NCI-H2196 treated with DMSO at 0.1 percent for 48 hours (cell line): ENCODE data around the gene RTN4.

ENCODE experiments used
- DNase-seq: peaks from one replicate; lab custom pipeline; 2025; ENCODE audit not compliant: unreplicated experiment; lab: John Stamatoyannopoulos, UW

Gene RTN4

DNA sequence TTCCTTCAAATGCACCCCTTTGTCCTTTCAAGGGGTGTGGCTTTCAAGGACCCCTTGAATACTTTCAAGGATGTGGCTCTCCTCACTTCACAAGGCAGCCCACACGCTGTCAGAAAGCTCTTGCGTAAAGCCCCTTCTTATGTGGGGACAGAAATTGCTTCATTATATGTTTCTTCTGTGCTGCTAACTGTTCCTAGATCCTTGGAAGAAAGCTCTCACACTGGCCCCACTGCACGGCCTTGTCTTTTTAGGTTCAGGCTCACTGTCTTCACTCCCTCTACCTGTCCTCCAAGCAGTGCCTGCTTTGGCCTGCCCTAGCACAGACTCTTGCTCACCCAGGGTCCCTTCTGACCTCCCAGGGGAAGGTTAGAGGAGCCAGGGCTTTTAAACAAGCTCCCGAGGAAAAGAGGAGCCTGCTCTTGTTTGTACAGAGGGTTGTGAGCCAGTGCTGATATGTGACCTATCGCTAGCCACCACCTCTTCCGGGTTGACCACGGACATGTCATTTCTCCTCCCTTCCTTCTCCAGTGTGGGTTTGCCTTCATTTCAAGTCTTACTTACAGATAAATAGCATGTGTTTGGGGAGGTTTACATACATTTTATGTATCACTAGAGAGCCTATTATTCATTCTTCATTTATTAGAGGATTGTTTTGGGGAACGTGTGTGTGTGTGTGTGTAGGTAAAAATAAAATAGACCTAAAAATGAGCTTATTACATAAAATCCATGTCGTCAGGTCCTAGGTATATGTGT is 94.7 kb downstream of the RTN4 start:
- no peak for DNase-seq

DNA sequence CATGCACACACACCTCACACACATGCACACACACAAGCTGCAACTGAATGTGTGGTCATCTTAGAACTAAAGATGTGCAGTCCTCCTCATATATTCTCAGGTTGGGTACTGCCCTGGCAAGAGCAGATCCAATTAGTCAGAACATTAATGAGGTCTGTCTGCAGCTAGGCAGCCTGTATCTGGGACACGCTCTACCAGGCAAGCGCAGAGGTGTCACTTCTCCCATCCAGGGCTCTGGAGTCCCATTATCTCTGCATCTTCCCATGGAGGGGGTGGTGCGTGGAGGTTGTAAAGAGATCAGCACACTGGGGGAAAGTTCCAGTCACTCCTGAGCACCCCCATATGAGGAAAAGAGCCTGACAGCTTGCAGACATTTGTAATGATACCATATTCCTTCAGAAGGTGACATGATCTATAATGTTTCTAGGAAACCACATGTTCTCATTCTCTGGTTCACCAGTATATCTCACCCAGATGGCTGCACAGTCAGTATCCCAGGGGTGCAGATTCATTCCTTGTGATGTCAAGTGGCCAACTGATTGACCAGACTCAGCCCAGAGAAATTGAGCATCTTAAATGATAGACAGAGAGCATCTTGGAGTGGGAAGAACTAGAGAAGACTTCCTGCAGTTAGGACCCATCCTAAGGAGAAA is 95.4 kb downstream of the RTN4 start:
- no peak for DNase-seq

DNA sequence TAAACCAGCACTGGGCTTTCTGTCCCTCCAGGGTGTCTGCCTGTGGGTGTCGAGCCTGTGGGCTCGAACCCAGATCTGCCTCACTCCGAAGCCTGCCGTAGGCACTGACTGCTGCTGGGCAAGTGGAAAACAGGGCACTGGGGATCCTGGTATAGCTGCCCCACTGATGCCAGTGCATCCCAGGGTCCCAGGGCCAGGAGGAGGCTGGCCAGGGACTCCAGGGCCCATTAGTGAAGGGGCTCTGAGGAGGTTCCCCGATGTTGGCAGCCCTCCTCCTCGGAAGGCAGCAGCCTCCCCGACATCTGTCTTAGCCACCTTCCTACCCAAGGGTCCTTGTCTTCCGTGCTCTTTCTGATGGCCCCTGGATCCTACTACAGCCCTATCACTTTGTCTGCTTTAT is 96.1 kb downstream of the RTN4 start:
- DNase-seq, result no peak

DNA sequence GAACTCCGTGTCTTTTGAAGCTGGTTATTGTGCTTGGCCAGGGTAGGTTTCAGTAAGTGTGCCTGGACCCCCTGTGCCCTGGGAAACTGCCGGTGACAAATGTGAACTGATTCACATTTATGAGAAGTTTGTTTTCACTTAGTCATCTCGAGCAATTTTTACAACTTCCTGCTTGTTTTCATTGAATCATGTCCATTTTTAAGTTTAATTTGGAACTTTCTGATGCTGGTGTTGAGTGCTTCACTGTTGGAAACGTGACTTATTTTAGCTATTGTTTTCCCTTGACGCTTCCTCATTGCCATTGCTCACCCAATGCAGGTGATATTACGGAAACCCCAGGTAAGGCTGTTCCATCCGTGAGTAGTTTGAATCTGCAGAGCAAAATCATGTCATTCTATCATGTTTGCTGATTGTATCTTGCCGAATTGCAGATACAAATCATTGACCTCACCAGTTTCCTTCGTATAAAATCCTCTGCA is 97.2 kb downstream of the RTN4 start:
- DNase-seq, result no peak

DNA sequence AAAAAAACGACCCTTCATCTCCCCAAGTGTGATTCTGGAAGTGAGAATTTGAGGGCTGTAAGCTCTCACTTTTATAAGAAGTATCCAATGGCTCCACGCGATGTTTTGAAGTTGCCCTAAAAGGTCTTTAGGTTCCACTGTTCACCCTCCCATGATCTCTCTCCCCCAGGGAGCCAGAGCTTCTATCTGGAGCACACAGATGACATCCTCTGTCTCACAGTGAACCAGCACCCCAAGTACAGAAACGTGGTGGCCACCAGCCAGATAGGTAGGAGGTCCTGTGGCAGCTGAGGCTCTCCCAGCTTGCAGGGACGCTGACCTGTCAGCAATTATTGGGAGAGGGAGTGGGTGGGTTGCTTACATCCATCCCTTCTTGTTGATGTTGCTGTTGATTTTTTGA is 97.8 kb downstream of the RTN4 start:
- no peak for DNase-seq

DNA sequence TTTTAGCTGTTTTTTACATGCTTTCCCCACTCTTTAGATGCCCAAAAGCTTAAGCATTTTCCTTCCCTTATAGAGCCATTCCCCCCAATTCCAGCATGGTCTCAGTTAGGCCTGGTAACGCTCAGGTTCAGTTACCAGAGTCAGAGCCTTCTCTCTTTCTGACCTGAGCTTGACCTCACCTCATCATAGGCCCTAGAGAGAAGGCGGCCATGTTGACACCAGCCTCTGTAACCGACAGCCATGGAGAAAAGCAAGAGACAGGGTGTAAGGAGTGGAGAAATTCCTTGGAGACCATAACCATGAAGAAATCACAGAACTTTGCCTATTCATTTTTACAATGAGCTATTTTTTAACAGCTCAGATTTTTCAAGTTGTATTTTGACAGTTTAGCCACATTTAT is 99.4 kb downstream of the RTN4 start:
- no peak for DNase-seq

DNA sequence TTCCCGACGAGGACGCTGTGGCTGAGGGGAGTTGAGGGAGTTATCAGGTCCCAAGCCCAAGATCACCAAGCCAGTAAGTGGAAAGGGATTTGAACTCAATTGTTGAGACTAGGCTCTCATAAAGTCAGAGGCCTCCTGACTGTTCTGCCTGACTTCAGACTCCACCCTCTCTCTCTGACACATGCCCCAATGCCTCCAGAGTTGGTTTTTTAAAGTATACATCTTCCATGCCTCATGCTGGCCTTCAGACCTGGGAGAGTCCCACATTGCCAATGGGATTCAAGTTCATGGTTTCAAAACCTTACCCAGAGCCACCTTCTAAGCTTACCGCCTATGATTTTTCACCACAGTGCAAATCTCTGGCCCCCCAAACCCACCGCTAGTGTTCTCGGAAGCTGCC is 100.8 kb downstream of the RTN4 start:
- DNase-seq, result no peak

DNA sequence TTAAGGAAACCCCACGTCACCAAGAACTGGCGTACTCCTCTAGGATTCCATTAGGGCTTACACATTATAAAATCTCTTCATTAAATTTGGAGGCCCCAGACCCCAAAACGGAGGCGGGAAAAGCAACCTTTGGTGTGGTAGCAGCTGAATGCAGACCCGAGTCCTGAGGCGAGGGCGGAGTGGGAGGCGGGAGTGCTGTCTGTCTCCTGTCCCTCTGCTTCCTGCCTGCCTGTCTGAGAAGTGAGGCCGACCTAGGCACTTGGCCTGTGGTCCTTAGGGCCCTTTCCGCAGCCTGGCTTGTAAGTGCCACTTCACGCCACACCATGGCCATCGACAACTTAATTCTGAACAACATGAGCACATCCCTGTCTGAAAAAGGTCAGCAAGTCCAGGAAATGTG is 102.1 kb downstream of the RTN4 start:
- DNase-seq, result no peak

DNA sequence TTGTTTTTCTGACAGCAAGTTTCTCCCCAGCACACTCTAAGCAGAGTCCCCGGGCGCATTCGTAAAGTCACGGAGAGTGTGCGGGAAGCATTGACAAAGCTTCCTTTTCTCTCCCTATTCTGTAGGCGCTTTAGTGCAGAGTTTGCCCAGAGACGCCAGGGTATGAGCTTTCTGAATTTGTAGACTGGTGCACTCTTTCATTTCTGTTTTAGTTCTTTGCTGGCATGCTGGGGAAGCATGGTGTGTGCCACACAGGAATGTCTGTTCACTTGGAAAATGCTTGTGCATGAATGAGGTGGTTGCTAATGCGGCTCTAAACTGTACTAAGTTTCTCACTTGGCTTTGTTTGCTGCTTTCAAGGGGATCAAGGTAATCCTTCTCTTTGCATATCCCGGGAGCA is 102.6 kb downstream of the RTN4 start:
- DNase-seq, result no peak

DNA sequence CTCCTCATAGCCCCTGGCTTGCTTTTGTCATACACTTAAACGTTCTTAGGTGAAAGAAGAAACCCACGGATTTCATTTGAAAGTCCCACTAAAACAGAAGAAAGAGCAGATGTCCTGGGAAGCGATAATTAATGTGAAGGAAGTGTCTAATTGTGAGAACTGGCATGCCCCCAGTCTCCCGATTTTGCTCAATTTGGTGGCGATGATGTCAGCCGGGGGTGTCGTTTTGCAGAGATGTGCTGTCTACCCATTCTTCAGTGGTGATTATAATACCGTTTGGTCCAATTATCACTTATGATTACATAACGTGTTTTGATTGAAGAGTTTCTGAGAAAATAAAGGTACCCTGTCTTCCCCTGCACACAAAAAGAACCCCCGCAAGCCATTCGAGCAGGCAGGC is 103.1 kb downstream of the RTN4 start:
- no peak for DNase-seq

DNA sequence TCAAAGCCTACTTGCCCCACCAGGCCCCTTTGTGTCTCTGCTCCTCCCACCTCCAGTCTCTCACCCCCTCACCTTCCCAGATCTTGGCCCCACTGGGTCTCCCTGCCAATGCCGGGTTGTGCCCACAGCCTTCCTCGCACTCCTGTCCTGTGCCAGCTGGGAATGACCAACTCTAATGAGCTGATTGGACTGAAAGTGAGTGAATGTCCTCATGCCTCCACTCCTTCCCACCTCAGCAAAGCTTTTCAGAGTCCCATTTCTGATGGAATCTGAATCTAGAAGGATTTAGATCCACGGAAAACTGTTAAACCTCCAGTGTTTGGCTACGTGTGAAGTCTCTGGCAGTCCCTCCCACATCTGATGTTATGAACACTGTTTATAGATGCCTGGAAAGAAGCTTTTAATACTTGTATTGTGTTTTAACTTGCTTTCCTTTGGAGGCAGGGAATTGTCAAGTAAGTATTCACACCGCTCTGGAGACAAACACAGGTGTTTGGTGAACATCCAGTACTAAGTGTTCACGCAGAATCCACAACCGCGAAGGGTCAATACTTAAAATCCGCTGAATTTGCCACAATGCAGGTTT is 103.9 kb downstream of the RTN4 start:
- no peak for DNase-seq

DNA sequence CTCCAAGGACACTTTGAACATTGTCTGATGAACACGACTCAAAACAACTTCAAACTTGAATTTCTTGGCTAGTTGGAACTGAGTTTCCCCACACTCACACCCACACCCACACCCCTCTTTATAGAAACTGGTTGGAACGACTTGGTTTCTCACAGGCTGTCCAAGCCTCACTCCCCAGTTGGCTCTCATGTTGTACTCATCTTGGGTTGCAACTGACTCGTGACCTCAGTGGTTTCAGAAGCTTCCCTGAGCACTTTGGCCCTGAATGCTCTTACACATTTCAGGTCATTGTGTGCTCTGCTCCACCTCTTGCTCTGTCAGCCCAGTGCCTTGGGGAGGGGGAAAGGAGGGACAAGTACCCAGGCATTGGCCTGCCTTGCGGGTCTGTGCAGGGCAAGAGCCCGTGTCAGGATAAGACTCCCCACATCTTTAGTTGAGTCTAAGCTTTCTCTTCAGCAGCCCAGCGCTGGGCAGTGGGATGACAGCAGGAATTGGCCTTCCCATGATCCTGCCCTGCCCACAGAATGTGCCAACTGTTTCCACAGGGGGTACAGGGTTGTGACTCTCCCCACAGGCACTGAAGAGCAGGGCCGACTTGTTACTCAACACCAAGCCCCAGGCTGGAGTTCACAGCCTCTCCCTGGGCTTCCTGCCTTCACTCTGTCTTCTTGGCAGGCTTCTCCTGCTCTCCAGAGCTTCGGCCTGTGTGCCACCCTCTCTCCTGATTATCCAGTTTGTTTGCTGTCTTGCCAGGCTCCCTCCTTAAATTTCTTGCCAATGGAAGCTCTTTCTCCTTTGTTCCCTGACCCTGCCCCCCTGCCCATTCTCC is 104.6 kb downstream of the RTN4 start:
- no peak for DNase-seq

DNA sequence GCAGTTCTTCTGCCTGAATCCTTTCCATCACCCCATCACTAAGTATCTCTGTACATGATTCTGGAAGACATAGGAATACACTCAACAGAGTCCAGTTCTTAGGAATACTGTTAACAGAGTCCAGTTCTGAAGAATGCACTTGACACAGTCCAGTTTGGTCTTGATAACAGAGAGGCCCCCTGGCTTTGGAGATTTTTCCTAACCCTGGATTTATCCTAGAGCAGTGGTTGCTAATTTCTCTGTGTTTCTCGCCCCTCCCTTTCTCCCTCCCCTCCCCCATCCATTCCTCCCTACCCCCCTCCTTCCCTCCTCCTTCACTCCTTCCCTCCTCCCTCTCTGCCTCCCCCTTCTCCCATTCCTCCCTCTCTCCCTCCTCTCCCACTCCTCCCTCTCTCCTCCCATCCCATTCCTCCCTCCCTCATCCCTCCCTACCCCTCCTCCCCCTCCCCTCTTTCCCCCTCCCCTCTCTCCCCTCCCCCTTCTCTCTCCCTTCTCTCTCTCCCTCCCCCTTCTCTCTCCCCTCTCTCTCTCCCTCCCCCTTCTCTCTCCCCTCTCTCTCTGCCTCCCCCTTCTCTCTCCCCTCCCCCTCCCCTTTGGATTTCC is 105.4 kb downstream of the RTN4 start:
- DNase-seq, result no peak

DNA sequence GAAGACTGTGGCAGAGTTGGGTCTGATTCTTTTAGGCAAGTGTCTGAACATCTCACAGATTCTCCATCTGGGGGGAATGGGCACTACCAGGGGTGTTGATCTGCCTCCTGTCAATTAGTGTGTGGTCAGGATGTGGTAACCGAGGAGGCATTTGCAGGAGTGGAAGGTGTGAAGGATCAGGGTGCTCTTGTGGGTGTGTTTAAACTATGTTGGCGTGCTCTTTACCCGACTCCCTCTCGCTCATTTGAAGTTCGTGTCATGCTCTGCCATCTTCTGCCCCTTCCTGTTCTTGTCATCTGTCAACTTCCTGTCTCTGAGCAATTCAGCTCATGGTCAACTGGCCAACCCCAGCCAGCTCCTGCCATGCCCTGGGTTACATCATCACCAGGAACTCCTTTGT is 107.9 kb downstream of the RTN4 start:
- no peak for DNase-seq

DNA sequence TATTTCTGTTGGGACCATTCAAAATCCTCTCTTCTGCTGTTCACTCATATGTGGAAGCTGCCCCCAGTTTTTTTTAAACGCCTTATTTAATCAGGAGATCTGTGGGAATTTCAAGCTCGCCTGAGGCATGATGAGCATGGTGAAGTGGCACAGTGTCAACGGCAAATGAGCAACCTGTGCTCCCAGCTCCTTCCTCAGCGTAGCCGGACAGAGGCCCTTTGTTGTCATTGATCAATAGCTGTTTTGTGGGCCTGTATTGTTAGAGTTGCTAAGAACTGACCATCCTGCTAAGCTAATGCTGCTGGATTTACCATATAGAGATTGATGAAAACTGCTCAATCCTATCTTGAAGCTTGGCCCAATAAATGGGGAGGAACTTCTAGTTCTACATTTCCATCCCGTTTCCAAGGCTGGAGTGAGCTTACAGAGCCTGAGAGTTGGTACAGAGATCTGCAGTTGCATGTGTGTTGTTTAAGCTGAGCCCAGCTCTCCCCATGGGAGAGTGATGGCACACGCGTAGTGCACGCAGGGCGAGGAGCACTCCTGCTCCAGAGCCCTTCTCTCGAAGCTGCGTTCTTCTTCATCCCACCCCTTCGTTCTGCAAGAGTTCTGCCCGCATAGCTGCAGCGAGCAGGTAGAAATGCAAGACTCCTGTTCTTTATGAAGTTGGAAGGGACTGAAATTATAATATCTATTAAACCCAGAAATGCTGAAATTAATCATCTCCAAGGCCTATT is 108.8 kb downstream of the RTN4 start:
- DNase-seq, result no peak

DNA sequence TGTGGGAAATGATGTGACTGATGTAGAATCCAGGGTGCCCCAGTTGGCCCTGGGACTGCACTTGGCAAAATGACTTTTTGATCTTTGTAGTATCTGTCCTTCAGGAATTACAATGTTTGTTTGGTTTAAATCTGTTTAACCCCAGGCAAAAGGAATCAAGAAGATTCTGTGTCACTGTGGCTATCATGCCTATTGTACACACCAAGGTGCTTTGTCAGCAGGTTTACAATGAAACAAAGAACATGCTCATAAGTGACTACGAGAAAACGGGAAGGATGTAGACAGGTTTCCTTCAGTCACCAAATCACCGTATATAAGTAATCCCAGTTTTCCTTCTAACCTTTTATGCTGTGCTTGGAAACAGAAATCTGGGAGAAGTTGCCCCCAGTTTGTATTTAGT is 109.5 kb downstream of the RTN4 start:
- DNase-seq, result no peak

DNA sequence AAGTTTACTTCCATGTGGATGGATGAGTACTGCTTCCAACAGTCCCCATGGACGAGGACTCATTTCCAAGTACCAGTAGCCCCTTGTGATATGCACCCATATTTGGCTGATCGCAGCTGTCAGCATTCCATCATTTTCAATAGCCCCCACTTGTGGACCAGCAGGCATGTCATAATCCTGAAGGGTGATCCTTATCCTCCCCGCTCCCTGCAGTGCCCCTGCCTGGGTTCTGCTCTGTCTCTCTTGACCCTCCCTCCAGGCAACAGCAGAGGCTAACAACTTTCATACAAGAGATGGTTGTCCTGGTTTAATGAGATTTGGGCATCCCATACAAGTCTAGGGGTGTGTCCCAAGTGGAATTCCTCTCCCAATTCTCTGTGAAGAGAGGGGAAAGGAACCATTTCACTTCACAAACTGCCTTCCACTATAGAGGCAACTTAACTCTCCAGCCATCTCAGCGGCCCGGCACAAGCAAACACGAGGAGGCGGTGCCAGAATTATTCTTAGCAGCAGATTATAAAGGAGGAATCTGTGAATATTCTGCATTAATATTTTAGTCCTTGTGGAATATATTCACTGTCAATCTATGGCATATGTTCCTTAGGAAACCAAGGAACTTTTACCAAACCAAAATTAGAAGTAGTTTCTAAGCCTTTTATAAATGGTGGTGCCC is 110.7 kb downstream of the RTN4 start:
- no peak for DNase-seq

DNA sequence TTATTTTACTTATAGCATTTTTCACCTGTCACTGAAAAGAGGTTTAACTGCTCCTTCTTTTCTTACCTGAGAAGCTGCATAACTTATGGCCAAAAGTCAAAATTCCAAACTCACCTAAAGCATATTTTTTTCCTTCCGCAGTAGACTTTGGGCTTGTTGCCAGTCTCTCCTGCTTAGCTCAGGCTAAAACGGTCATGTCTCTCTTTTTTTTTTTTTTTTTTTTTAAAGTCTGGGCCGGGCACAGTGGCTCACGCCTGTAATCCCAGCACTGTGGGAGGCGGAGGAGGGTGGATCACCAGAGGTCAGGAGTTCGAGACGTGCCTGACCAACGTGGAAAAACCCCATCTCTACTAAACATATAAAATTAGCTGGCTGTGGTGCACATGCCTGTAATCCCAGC is 113.5 kb downstream of the RTN4 start:
- no peak for DNase-seq

DNA sequence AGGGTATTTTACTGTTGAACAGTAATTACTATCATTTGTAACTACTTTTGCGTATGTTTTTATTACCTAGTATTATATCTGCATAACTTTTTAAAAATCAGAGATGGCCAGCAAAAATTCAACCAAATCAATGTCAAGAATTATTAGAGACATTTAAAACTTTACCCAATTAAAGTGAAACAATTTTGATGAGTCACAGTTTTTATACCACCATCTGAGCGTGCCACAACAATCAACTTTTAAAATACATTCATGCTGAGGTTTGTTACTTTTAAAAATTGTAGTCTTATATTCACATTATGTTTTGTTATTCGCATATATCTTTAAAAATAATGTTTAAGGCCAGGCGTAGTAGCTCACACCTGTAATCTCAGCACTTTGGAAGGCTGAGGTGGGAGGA is 114.9 kb downstream of the RTN4 start:
- no peak for DNase-seq

DNA sequence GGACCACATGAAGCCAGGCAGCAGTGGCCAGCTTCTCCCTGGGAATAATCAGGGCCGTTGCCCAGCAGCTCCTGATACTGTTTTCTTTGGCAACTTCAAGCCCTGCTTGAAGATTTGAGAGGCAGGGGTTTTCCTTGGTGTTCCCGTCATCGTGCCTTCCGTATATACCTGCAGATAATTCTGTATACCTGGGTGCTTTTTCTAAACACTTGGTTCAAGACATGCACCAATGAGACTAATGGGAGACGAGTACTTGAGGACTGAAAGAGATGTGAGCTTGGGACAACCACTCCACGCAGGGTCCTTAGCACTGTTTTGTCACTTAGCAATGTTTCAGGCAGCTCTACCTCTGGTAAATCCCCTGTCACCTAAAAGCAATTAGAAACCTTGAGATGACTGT is 118.8 kb downstream of the RTN4 start:
- no peak for DNase-seq
